Measurements from ENCODE around the gene SPATA20.

Gene SPATA20

GRCh38 chr17:50522766-50523165 is 24.2 kb upstream of the SPATA20 start:
- no peaks in the 10 kb centered on the region for H3K27me3 ChIP-seq (replicated peaks; ENCODE audit: control insufficient read depth, insufficient read depth, low read length)
- H3K36me3 ChIP-seq (ENCODE audit: control insufficient read depth, insufficient read depth, low read length), result no peaks in the 10 kb centered on the region
- TF ChIP-seq, protein P1, sequence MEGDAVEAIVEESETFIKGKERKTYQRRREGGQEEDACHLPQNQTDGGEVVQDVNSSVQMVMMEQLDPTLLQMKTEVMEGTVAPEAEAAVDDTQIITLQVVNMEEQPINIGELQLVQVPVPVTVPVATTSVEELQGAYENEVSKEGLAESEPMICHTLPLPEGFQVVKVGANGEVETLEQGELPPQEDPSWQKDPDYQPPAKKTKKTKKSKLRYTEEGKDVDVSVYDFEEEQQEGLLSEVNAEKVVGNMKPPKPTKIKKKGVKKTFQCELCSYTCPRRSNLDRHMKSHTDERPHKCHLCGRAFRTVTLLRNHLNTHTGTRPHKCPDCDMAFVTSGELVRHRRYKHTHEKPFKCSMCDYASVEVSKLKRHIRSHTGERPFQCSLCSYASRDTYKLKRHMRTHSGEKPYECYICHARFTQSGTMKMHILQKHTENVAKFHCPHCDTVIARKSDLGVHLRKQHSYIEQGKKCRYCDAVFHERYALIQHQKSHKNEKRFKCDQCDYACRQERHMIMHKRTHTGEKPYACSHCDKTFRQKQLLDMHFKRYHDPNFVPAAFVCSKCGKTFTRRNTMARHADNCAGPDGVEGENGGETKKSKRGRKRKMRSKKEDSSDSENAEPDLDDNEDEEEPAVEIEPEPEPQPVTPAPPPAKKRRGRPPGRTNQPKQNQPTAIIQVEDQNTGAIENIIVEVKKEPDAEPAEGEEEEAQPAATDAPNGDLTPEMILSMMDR (IDR thresholded peaks at IDR 0.05; ENCODE audit: insufficient read depth, low read length, poor library complexity, severe bottlenecking), result no peak
- DNase-seq (ENCODE audit: extremely low read depth, insufficient read length), result no peak
- no peak overlapping the region for H3K4me3 ChIP-seq (replicated peaks; ENCODE audit: low read depth, low read length)

GRCh38 chr17:50523208-50523607 is 23.8 kb upstream of the SPATA20 start:
- no peaks in the 10 kb centered on the region for H3K36me3 ChIP-seq (ENCODE audit: control insufficient read depth, insufficient read depth, low read length)
- no peaks in the 10 kb centered on the region for H3K27me3 ChIP-seq (replicated peaks; ENCODE audit: control insufficient read depth, insufficient read depth, low read length)
- TF ChIP-seq, protein P1 (IDR thresholded peaks at IDR 0.05; ENCODE audit: insufficient read depth, low read length, poor library complexity, severe bottlenecking), result no peak
- DNase-seq (ENCODE audit: extremely low read depth, insufficient read length), result no peak
- no peak overlapping the region for H3K4me3 ChIP-seq (replicated peaks; ENCODE audit: low read depth, low read length)

DNA sequence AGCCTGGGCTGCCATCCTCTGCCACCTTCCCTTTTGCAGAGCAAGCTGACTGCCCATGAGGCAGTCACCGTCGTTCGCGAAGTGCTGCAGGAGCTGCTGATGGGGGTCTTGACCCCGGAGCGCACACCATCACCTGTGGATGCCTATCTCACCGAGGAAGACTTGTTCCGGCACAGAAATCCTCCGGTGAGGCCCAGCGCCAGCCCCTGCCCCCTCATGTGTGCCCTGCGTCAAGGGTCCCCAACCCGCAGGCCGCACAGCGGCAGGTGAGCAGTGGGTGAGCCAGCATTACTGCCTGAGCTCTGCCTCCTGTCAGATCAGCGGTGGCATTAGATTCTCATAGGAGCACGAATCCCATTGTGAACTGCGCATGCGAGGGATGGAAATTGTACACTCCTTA is 22.1 kb upstream of the SPATA20 start:
- H3K36me3 ChIP-seq (ENCODE audit: control insufficient read depth, insufficient read depth, low read length), result no peaks in the 10 kb centered on the region
- H3K27me3 ChIP-seq (replicated peaks; ENCODE audit: control insufficient read depth, insufficient read depth, low read length), result no peaks in the 10 kb centered on the region
- TF ChIP-seq, protein P1 (IDR thresholded peaks at IDR 0.05; ENCODE audit: insufficient read depth, low read length, poor library complexity, severe bottlenecking), result no peak

DNA sequence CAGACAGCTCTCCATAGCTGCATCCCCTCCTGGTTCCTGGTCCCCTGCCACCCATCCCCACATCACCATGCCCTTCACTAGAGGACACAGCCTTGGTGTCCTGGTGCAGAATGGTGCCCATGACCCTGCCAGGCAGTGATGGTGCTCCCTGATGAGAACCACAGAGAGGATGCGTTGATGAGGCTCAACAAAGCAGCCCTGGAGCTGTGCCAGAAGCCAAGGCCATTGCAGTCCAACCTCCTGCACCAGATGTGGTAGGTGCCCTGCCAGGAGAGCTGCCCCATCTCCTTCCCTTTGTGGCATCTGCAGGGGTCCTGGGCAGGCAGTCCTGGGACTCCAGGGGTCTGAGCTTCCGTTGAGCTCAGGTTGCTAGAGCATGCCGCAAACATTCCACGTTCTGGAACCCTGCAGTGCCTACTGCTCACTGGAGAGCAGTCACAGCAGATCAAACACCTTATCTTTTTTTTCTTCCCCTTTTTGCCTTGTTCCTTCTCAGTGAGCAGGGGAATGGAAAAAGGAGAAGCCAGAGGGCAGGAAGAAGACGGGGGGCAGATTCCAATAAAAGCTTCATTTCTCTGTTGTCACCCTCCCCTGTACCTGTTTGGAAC is 19.7 kb upstream of the SPATA20 start:
- H3K27me3 ChIP-seq (replicated peaks; ENCODE audit: control insufficient read depth, insufficient read depth, low read length), result no peaks in the 10 kb centered on the region; the same call in 1 of the 2 replicates
- DNase-seq (ENCODE audit: extremely low read depth, insufficient read length), result no peak
- no peaks in the 10 kb centered on the region for H3K36me3 ChIP-seq (ENCODE audit: control insufficient read depth, insufficient read depth, low read length)
- no peak overlapping the region for H3K4me3 ChIP-seq (replicated peaks; ENCODE audit: low read depth, low read length)
- TF ChIP-seq, protein P1 (IDR thresholded peaks at IDR 0.05; ENCODE audit: insufficient read depth, low read length, poor library complexity, severe bottlenecking), result no peak

More for the DNA sequence above, 22.1 kb upstream of the SPATA20 start:
- no peak overlapping the region for H3K4me3 ChIP-seq (replicated peaks; ENCODE audit: low read depth, low read length)
- no peak for DNase-seq (ENCODE audit: extremely low read depth, insufficient read length)

DNA sequence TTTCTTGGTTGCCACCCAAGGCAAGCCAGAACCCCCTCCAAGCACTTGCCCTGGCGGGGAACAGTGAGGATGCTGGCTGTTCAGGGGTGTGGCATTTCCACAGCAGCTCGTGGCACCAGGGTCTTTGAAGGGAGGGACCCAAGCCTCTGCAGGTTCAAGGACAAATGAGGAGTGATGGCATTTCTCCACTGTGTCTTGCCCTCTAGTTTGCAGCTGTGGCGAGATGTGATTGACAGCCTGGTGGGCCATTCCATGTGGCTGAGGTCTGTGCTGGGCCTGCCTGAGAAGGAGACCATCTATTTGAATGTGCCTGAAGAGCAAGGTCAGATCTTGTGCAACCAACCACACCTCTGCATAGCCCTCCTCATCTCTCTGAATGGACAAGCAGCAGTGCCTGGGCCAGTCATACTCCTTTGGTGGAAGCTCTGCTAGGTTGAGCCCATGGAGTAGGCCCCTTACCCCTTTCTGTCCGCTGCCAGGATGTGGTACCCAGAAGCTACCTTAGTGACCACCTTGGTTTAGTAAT is 19.0 kb upstream of the SPATA20 start:
- H3K27me3 ChIP-seq (replicated peaks; ENCODE audit: control insufficient read depth, insufficient read depth, low read length), result no peaks in the 10 kb centered on the region; the same call in 1 of the 2 replicates
- H3K36me3 ChIP-seq (ENCODE audit: control insufficient read depth, insufficient read depth, low read length), result no peaks in the 10 kb centered on the region
- H3K4me3 ChIP-seq (replicated peaks; ENCODE audit: low read depth, low read length), result no peak overlapping the region
- TF ChIP-seq, protein P1 (IDR thresholded peaks at IDR 0.05; ENCODE audit: insufficient read depth, low read length, poor library complexity, severe bottlenecking), result no peak
- DNase-seq (ENCODE audit: extremely low read depth, insufficient read length), result no peak

Data from GM06990 (cell line).